GM12878 (cell line): Measurements from ENCODE around the gene FAM163B.

Source experiments
- POLR2AphosphoS5 ChIP-seq: IDR thresholded peaks from 2 replicates; pipeline ENCODE4 v1.6.1; 2011; ENCODE audit warnings: mild to moderate bottlenecking, low read length, inconsistent platforms
- RAD21 ChIP-seq: IDR thresholded peaks from 2 replicates; pipeline ENCODE4 v1.6.1; 2011; ENCODE audit warnings: mild to moderate bottlenecking, low read depth, low read length, moderate library complexity; ENCODE audit not compliant: insufficient read depth
- RBBP5 ChIP-seq: fragments of 200-600 bp; sonication (generic); conservative IDR thresholded peaks from 2 replicates; pipeline ENCODE4 v1.6.1; 2016
- SIN3A ChIP-seq: IDR thresholded peaks from 2 replicates; pipeline ENCODE4 v1.6.1; 2012; ENCODE audit warnings: low read depth, low read length, improper control_type of control experiment
- SP1 ChIP-seq: IDR thresholded peaks from one replicate; pipeline ENCODE4 v1.6.1; 2011; ENCODE audit warnings: low read depth, low read length
- TF ChIP-seq, protein P1 (sequence below), 3 experiments: IDR thresholded peaks in 2 of 3; conservative IDR thresholded peaks in 1 of 3; 2 replicates each; pipeline ENCODE4 v1.5.1; 2011; ENCODE audit warnings: low read depth in 3 of 3, low read length in 3 of 3, mild to moderate bottlenecking in 3 of 3, control low read depth in 2 of 3, moderate library complexity in 2 of 3, inconsistent platforms in 1 of 3, mixed read lengths in 1 of 3; ENCODE audit not compliant: control insufficient read depth in 2 of 3, insufficient read depth in 1 of 3; ENCODE audit errors: extremely low read depth in 1 of 3
- TF ChIP-seq, protein P2 (sequence below): IDR thresholded peaks from 2 replicates; pipeline ENCODE4 v1.6.1; 2012; ENCODE audit warnings: mild to moderate bottlenecking, low read depth, low read length

DNA sequence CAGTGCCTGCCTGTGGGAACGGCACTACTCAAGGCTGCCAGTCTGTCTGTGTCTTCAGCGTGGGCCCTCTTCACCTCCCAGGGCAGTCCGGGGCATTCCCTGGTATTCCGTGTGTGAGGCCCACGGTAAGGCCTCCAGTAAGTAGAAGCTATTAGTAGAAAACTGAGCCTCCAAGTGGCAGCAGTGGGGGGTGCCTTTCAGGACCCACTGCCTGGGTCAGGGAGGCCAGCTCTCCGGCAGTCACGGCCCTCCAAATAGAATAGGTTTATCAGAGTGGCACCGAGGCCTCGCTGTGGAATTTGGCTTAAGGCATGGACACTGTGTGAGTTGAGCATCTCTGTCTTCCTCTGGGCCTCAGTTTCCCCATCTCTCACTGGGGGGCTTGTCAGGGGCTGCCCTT, 51.6 kb downstream of the FAM163B start:
- TF ChIP-seq SIN3A (no peak), POLR2AphosphoS5 (no peak), RBBP5 (no peak), SP1 (no peak), RAD21 (no peak)
- TF ChIP-seq, protein P1, sequence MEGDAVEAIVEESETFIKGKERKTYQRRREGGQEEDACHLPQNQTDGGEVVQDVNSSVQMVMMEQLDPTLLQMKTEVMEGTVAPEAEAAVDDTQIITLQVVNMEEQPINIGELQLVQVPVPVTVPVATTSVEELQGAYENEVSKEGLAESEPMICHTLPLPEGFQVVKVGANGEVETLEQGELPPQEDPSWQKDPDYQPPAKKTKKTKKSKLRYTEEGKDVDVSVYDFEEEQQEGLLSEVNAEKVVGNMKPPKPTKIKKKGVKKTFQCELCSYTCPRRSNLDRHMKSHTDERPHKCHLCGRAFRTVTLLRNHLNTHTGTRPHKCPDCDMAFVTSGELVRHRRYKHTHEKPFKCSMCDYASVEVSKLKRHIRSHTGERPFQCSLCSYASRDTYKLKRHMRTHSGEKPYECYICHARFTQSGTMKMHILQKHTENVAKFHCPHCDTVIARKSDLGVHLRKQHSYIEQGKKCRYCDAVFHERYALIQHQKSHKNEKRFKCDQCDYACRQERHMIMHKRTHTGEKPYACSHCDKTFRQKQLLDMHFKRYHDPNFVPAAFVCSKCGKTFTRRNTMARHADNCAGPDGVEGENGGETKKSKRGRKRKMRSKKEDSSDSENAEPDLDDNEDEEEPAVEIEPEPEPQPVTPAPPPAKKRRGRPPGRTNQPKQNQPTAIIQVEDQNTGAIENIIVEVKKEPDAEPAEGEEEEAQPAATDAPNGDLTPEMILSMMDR (IDR thresholded peaks at IDR 0.05 in 2 of 3, conservative IDR thresholded peaks at IDR 0.05 in 1 of 3; ENCODE audit: control insufficient read depth in 2 of 3, extremely low read depth in 1 of 3, insufficient read depth in 1 of 3, low read depth in 3 of 3, low read length in 3 of 3) = no peak
- TF ChIP-seq, protein P2, sequence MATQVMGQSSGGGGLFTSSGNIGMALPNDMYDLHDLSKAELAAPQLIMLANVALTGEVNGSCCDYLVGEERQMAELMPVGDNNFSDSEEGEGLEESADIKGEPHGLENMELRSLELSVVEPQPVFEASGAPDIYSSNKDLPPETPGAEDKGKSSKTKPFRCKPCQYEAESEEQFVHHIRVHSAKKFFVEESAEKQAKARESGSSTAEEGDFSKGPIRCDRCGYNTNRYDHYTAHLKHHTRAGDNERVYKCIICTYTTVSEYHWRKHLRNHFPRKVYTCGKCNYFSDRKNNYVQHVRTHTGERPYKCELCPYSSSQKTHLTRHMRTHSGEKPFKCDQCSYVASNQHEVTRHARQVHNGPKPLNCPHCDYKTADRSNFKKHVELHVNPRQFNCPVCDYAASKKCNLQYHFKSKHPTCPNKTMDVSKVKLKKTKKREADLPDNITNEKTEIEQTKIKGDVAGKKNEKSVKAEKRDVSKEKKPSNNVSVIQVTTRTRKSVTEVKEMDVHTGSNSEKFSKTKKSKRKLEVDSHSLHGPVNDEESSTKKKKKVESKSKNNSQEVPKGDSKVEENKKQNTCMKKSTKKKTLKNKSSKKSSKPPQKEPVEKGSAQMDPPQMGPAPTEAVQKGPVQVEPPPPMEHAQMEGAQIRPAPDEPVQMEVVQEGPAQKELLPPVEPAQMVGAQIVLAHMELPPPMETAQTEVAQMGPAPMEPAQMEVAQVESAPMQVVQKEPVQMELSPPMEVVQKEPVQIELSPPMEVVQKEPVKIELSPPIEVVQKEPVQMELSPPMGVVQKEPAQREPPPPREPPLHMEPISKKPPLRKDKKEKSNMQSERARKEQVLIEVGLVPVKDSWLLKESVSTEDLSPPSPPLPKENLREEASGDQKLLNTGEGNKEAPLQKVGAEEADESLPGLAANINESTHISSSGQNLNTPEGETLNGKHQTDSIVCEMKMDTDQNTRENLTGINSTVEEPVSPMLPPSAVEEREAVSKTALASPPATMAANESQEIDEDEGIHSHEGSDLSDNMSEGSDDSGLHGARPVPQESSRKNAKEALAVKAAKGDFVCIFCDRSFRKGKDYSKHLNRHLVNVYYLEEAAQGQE = no peak
